Measurements from ENCODE around the gene CENPP.

CENPP gene

DNA sequence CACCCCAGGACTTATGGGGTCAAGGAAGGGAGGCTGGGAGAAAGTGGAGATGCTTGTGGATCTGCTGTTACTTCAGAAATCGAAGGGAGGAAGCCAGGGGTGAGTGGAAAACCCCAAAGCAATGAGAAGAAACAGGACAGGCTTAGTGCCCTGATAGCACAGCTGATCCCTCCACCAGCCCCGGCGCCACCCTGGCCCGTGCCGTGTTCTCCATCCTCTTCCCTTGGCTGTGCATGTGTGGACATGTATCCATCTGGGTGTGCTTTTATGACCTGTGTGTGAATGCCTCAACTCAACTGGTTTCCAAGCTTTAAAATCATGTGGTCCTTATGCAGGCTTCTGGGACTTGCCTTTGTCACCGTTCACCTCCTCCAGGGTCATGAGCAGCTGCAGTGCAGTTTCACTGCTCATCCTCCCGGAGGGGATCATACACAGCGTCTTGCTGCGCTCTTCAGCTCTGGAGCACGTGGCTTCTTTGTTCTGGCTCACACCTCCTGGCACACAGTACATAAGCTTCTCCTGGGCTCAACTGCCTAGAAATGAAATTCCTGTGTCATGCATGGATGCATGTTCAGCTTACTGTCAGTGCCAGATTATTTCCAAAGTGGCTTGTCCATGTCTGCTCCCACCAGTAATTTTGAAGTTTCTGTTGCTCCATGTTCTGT, 286.0 kb downstream of the CENPP start:
- TF ChIP-seq, protein P1, sequence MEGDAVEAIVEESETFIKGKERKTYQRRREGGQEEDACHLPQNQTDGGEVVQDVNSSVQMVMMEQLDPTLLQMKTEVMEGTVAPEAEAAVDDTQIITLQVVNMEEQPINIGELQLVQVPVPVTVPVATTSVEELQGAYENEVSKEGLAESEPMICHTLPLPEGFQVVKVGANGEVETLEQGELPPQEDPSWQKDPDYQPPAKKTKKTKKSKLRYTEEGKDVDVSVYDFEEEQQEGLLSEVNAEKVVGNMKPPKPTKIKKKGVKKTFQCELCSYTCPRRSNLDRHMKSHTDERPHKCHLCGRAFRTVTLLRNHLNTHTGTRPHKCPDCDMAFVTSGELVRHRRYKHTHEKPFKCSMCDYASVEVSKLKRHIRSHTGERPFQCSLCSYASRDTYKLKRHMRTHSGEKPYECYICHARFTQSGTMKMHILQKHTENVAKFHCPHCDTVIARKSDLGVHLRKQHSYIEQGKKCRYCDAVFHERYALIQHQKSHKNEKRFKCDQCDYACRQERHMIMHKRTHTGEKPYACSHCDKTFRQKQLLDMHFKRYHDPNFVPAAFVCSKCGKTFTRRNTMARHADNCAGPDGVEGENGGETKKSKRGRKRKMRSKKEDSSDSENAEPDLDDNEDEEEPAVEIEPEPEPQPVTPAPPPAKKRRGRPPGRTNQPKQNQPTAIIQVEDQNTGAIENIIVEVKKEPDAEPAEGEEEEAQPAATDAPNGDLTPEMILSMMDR (IDR thresholded peaks at IDR 0.05; ENCODE audit: borderline replicate concordance, control extremely low read depth, extremely low read depth, insufficient read depth, missing control alignments), result no peak
- in situ Hi-C loops (cut with MboI; ENCODE audit: low sequenced_read_pairs, unreplicated experiment), result no loop called here
- DNase-seq (ENCODE audit: low spot score), result no peak

DNA sequence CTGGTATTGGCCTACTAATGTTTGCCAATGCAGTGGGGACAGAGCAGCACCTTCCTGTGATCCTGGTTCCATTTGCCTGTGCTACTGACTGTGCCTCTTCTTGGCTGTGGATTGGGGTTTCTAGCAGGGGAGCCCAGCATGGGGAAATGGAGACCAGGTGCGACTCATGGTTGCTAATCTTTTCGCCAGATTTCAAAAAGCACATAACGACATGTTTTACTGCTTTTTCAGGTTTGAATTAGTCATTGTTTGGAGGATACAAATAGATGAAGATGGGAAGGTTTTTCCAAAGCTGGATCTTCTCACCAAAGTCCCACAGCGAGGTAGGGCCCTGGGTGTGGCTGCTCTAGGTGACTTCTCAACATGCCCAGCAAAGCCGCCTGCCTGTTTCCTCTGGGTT, 286.5 kb downstream of the CENPP start:
- in situ Hi-C loops (cut with MboI; ENCODE audit: low sequenced_read_pairs, unreplicated experiment), result no loop called here
- no peak for DNase-seq (ENCODE audit: low spot score)
- TF ChIP-seq, protein P1 (IDR thresholded peaks at IDR 0.05; ENCODE audit: borderline replicate concordance, control extremely low read depth, extremely low read depth, insufficient read depth, missing control alignments), result no peak

DNA sequence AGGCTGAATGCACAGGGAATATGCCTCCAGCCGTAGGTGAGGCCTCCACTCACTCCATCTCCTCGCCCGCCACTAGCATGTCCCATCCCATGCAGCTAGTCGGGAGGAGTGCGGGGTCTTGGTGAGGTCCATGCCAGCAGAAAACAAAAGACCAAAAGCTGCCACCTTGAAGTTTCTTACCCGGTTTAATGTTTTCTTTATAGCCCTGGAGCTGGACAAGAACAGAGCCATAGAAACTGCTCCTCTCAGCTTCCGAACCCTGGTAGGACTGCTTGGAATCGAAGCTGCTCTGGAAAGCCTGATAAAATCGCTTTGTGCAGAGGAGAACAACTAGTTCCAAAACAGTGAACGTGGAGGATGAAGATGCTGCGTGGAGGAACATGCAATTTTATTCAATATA, 287.1 kb downstream of the CENPP start:
- in situ Hi-C loops (cut with MboI; ENCODE audit: low sequenced_read_pairs, unreplicated experiment), result no loop called here
- TF ChIP-seq, protein P1 (IDR thresholded peaks at IDR 0.05; ENCODE audit: borderline replicate concordance, control extremely low read depth, extremely low read depth, insufficient read depth, missing control alignments), result no peak
- no peak for DNase-seq (ENCODE audit: low spot score)

DNA sequence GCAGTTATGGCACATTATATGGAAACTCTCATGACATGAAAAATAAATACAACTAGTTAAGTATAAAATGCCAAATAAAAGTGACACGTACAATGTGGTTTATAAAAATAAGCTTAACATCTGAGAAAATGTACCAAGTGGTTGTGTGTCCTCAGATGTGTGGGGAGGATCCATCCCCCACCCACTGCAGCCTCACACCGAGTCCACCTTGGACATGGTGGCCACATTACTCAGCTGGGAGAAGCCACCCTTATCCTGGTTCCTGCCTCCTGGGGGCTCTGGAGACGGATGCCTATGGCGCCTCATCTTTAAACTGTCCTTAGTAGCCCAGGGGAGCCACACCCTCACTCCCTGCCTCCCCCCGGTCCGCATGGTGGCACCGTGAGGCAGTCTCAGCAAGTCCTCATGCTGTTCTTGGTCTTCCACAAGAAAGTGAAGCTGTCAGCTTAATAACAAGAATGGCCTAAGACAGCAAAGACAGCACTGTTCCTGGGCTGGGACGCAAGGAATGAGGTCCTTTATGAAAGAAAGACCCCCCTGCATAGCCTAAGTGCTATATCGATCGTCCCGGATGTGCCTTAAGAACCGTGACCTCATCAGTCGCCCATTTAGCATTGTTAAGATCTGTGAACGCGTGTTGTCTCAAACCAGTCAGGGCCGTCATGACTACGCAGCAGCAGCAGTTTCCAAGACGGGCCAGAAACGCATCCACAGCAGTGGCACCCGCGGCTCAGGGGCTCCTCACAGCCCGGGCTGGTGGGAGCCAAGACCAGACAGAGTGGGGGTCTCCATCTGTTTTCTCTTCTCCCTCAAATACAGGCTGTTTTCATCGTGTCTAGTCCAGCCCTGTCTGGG, 287.7 kb downstream of the CENPP start:
- DNase-seq (ENCODE audit: low spot score), result no peak
- in situ Hi-C loops (cut with MboI; ENCODE audit: low sequenced_read_pairs, unreplicated experiment), result no loop called here
- TF ChIP-seq, protein P1 (IDR thresholded peaks at IDR 0.05; ENCODE audit: borderline replicate concordance, control extremely low read depth, extremely low read depth, insufficient read depth, missing control alignments), result no peak

- TF ChIP-seq, protein P1 (IDR thresholded peaks at IDR 0.05; ENCODE audit: borderline replicate concordance, control extremely low read depth, extremely low read depth, insufficient read depth, missing control alignments), result no peak
Observed at GRCh38 chr9:92614123-92614510, 288.4 kb downstream of the CENPP start.

GRCh38 chr9:92614763-92615461, 289.2 kb downstream of the CENPP start:
- in situ Hi-C loops (cut with MboI; ENCODE audit: low sequenced_read_pairs, unreplicated experiment), result no loop called here
- TF ChIP-seq, protein P1 (IDR thresholded peaks at IDR 0.05; ENCODE audit: borderline replicate concordance, control extremely low read depth, extremely low read depth, insufficient read depth, missing control alignments), result no peak
- no peak for DNase-seq (ENCODE audit: low spot score)

More at GRCh38 chr9:92614123-92614510, 288.4 kb downstream of the CENPP start:
- no peak for DNase-seq (ENCODE audit: low spot score)
- in situ Hi-C loops (cut with MboI; ENCODE audit: low sequenced_read_pairs, unreplicated experiment), result no loop called here

All from GM13976 (cell line).